H1 (cell line): ENCODE data around the gene GPRIN3. TPM values are rescaled to one million over a fixed set of nuclear protein-coding genes. Genes with fewer than 3 reads are reported as not detected.

Experiments
- CTCF ChIA-PET: fragments of 300-600 bp; sonication (Branson Sonifier 250); formaldehyde crosslinking; loops from one replicate; lab custom pipeline; 2021; ENCODE audit not compliant: partially characterized antibody; lab: Charles Lee
- POLR2A ChIA-PET: fragments of 300-600 bp; sonication (Branson Sonifier 250); formaldehyde crosslinking; loops from one replicate; lab custom pipeline; 2021; ENCODE audit warnings: inconsistent platforms; ENCODE audit not compliant: partially characterized antibody; lab: Charles Lee
- DNase-seq, 2 experiments: peaks; one replicate each; pipeline versions ENCODE4 v3.0.0 to v3.0.0-alpha.2; 2010 to 2022; ENCODE audit warnings: low spot score in 2 of 2, low read depth in 1 of 2, mixed read lengths in 1 of 2
- FAIRE-seq: peaks from 2 replicates; lab custom pipeline; 2011; peaks lifted over from hg19 to GRCh38; lab: Jason Lieb, UNC
- H2AFZ ChIP-seq: 2 replicates; pipeline ENCODE4 v1.8.1; 2012; ENCODE audit warnings: low read length, inconsistent platforms
- H2AK5ac ChIP-seq: 2 replicates; pipeline ENCODE4 v1.6.1; 2013; ENCODE audit warnings: low read depth, low read length
- H2BK120ac ChIP-seq: replicated peaks from 2 replicates; pipeline ENCODE3; 2013; ENCODE audit warnings: low read depth, low read length, inconsistent platforms
- H2BK12ac ChIP-seq: 2 replicates; pipeline ENCODE4 v1.6.1; 2013; ENCODE audit warnings: low read depth, low read length
- H2BK15ac ChIP-seq: 2 replicates; pipeline ENCODE4 v1.6.1; 2013; ENCODE audit warnings: low read length
- H2BK20ac ChIP-seq: 2 replicates; pipeline ENCODE4 v1.6.1; 2013; ENCODE audit warnings: low read length
- H2BK5ac ChIP-seq: 2 replicates; pipeline ENCODE4 v1.6.1; 2013; ENCODE audit warnings: low read depth, low read length
- H3K14ac ChIP-seq: 2 replicates; pipeline ENCODE4 v1.6.1; 2013; ENCODE audit warnings: inconsistent platforms; ENCODE audit not compliant: insufficient read length
- H3K18ac ChIP-seq: 2 replicates; pipeline ENCODE4 v1.6.1; 2013; ENCODE audit warnings: low read length; ENCODE audit errors: extremely low read depth
- H3K23ac ChIP-seq: 2 replicates; pipeline ENCODE4 v1.6.1; 2013; ENCODE audit warnings: inconsistent platforms; ENCODE audit not compliant: insufficient read length
- H3K23me2 ChIP-seq: 2 replicates; pipeline ENCODE4 v1.6.1; 2013; ENCODE audit warnings: low read depth, low read length
- H3K27ac ChIP-seq: 2 replicates; pipeline ENCODE4 v1.6.1; 2011; ENCODE audit warnings: low read depth, low read length, inconsistent platforms
- H3K27me3 ChIP-seq, 4 experiments: replicated peaks in 1 of 4; 1 replicate in 1 of 4; 2 replicates in 3 of 4; pipeline versions ENCODE4 v1.6.1 to v1.8.1; 2011 to 2013; ENCODE audit warnings: low read length in 3 of 4, mild to moderate bottlenecking in 3 of 4, inconsistent platforms in 2 of 4, mixed read lengths in 2 of 4, moderate library complexity in 1 of 4; ENCODE audit not compliant: control insufficient read depth in 3 of 4, insufficient read depth in 3 of 4; ENCODE audit errors: extremely low read depth in 1 of 4
- H3K36me3 ChIP-seq, 4 experiments: 2 replicates each; pipeline versions ENCODE4 v1.6.1 to v1.8.1; 2011 to 2013; ENCODE audit warnings: mild to moderate bottlenecking in 4 of 4, low read length in 3 of 4, moderate library complexity in 2 of 4, control low read depth in 1 of 4, inconsistent platforms in 1 of 4; ENCODE audit not compliant: insufficient read depth in 4 of 4, control insufficient read depth in 2 of 4
- H3K4ac ChIP-seq: replicated peaks from 2 replicates; pipeline ENCODE3; 2013; ENCODE audit warnings: low read length, low read depth, mixed read lengths, inconsistent platforms; ENCODE audit not compliant: insufficient read length
- H3K4me1 ChIP-seq, 4 experiments: replicated peaks in 1 of 4; 1 replicate in 1 of 4; 2 replicates in 3 of 4; pipeline versions ENCODE4 v1.6.1 to v1.8.1; 2011 to 2013; ENCODE audit warnings: low read length in 3 of 4, inconsistent platforms in 2 of 4, mixed read lengths in 1 of 4; ENCODE audit not compliant: insufficient read depth in 4 of 4, control insufficient read depth in 3 of 4
- H3K4me2 ChIP-seq, 2 experiments: 2 replicates each; pipeline versions ENCODE4 v1.6.1 to v1.8.1; 2011 to 2013; ENCODE audit warnings: low read depth in 2 of 2, low read length in 2 of 2, control low read depth in 1 of 2, inconsistent platforms in 1 of 2, mild to moderate bottlenecking in 1 of 2; ENCODE audit not compliant: insufficient read depth in 1 of 2
- H3K4me3 ChIP-seq, 4 experiments: fragments of 200-600, 300-600 bp in 1 of 4; sonication (generic), shearing (Covaris generic), sonication (Bioruptor Twin) in 1 of 4; 2 replicates each; pipeline versions ENCODE4 v1.5.1 to v1.8.1; 2011 to 2016; ENCODE audit warnings: low read length in 4 of 4, low read depth in 3 of 4, control low read depth in 2 of 4, inconsistent platforms in 2 of 4, mild to moderate bottlenecking in 2 of 4, mixed read lengths in 1 of 4, moderate library complexity in 1 of 4; ENCODE audit not compliant: insufficient read depth in 2 of 4; ENCODE audit errors: extremely low read depth in 1 of 4
- H3K56ac ChIP-seq: replicated peaks from 2 replicates; pipeline ENCODE3; 2013; ENCODE audit warnings: low read depth, mild to moderate bottlenecking, mixed read lengths, low read length, inconsistent platforms; ENCODE audit not compliant: insufficient read length
- H3K79me1 ChIP-seq: 2 replicates; pipeline ENCODE4 v1.6.1; 2013; ENCODE audit warnings: low read depth, low read length, control low read depth
- H3K79me2 ChIP-seq, 2 experiments: 2 replicates each; pipeline versions ENCODE4 v1.6.1 to v1.8.1; 2012 to 2013; ENCODE audit warnings: low read length in 2 of 2, mild to moderate bottlenecking in 2 of 2, inconsistent platforms in 1 of 2; ENCODE audit not compliant: insufficient read depth in 2 of 2, control insufficient read depth in 1 of 2
- H3K9ac ChIP-seq, 4 experiments: replicated peaks in 1 of 4; 1 replicate in 1 of 4; 2 replicates in 3 of 4; pipeline versions ENCODE4 v1.6.1 to v1.8.1; 2011 to 2013; ENCODE audit warnings: low read depth in 3 of 4, low read length in 3 of 4, control low read depth in 2 of 4, mild to moderate bottlenecking in 2 of 4, moderate library complexity in 2 of 4, inconsistent platforms in 1 of 4; ENCODE audit errors: extremely low read depth in 1 of 4
- H3K9me3 ChIP-seq, 2 experiments: 2 replicates each; pipeline versions ENCODE4 v1.6.1 to v1.8.1; 2012 to 2013; ENCODE audit warnings: mild to moderate bottlenecking in 2 of 2, moderate library complexity in 2 of 2, control low read depth in 1 of 2, inconsistent platforms in 1 of 2, low read depth in 1 of 2, low read length in 1 of 2, mixed read lengths in 1 of 2; ENCODE audit not compliant: insufficient read depth in 2 of 2
- H4K20me1 ChIP-seq, 2 experiments: replicated peaks in 1 of 2; 2 replicates each; pipeline versions ENCODE3 to v1.8.1; 2011 to 2013; ENCODE audit warnings: inconsistent platforms in 2 of 2, low read length in 2 of 2, mild to moderate bottlenecking in 1 of 2; ENCODE audit not compliant: insufficient read depth in 2 of 2, control insufficient read depth in 1 of 2
- H4K5ac ChIP-seq: 2 replicates; pipeline ENCODE4 v1.6.1; 2013; ENCODE audit warnings: low read length, low read depth, mixed read lengths, inconsistent platforms; ENCODE audit not compliant: insufficient read length
- H4K8ac ChIP-seq: 2 replicates; pipeline ENCODE4 v1.8.0; 2013; ENCODE audit warnings: mild to moderate bottlenecking, moderate library complexity, low read length, inconsistent platforms; ENCODE audit not compliant: insufficient read depth; ENCODE audit errors: extremely low read depth
- H4K91ac ChIP-seq: replicated peaks from 2 replicates; pipeline ENCODE3; 2013; ENCODE audit warnings: low read length, mixed read lengths, inconsistent platforms; ENCODE audit not compliant: insufficient read length
- CBX8 ChIP-seq: fragments of 300-800, 300-1000 bp; sonication (generic); IDR thresholded peaks from 2 replicates; pipeline ENCODE4 v1.7.1; 2016; ENCODE audit warnings: low read depth, low read length, borderline replicate concordance
- POU5F1 ChIP-seq: IDR thresholded peaks from 2 replicates; pipeline ENCODE4 v1.6.1; 2011; ENCODE audit warnings: low read depth, mild to moderate bottlenecking, low read length, moderate library complexity
- SRF ChIP-seq: IDR thresholded peaks from 2 replicates; pipeline ENCODE4 v1.6.1; 2011; ENCODE audit warnings: mild to moderate bottlenecking, low read depth, low read length, moderate library complexity
- YY1 ChIP-seq: IDR thresholded peaks from 2 replicates; pipeline ENCODE4 v1.6.1; 2011; ENCODE audit warnings: low read depth, mild to moderate bottlenecking, low read length
- WGBS, 2 experiments: shearing (Covaris generic) in 1 of 2; methylation state at CpG; one replicate each; pipeline versions ENCODE4 v1.1.6 to v1.1.7; 2013 to 2015; ENCODE audit warnings: low lambda C conversion rate in 2 of 2, mixed read lengths in 2 of 2, inconsistent platforms in 1 of 2, low coverage in 1 of 2, missing lambda C conversion rate in 1 of 2; ENCODE audit not compliant: insufficient replicate concordance in 2 of 2, insufficient coverage in 1 of 2, insufficient read length in 1 of 2; ENCODE audit errors: extremely low coverage in 1 of 2, missing lambda C conversion rate in 1 of 2; 5-methylcytosine and 5-hydroxymethylcytosine counted together
- polyA plus RNA-seq, 7 experiments: library from polyadenylated mRNA; depleted of rRNA in 3 of 7; stranded (reverse) in 5 of 7; unstranded in 2 of 7; fragments of >200 nt in 5 of 7; fragments of 200-250 nt in 2 of 7; gene quantifications; 1 replicate in 5 of 7; 2 replicates in 1 of 7; 4 replicates in 1 of 7; pipeline versions ENCODE4 v1.2.1 to v1.2.3, GENCODE V29; 2011 to 2013; ENCODE audit warnings: missing spikeins in 2 of 7, mixed read lengths in 2 of 7
- total RNA-seq: library from RNA; stranded (reverse); fragmentation: NEBNext Ultra II Directional; extraction: Animal tissue kit (Norgen Biotek cat#: 25700); gene quantifications from 2 replicates; pipeline ENCODE4 v1.2.1, GENCODE V29; 2021

GPRIN3 gene
- total and polyA plus RNA-seq, 2 of the 8 experiments (the other 6 are each of a cell fraction or from before 2014, with no cell fraction given): 0.17 to 1.4 TPM

GRCh38 chr4:89334830-89335229, 27.2 kb upstream of the GPRIN3 start:
- H2AFZ ChIP-seq: no peak overlapping the region
- no peak overlapping the region for H2BK20ac ChIP-seq
- H4K20me1 ChIP-seq: no peaks in the 10 kb centered on the region
- no peak overlapping the region for H4K8ac ChIP-seq
- H2BK15ac ChIP-seq: no peak overlapping the region
- H3K79me2 ChIP-seq: no peaks in the 10 kb centered on the region
- H3K23ac ChIP-seq: no peak overlapping the region
- ChIA-PET POLR2A (no interaction called here), CTCF (interaction anchor here (1.3 kb wide), 1 partner anchor 17 kb away, joined by 3 read pairs; no protein-coding TSS in a partner anchor)
- no peak for TF ChIP-seq SRF
- no peak for TF ChIP-seq YY1
- no peak for TF ChIP-seq POU5F1
- TF ChIP-seq CBX8: no peak
- no peak overlapping the region for H3K4me2 ChIP-seq
- H3K4ac ChIP-seq: no peak overlapping the region
- H3K23me2 ChIP-seq: no peaks in the 10 kb centered on the region
- no peak overlapping the region for H3K14ac ChIP-seq
- H3K4me3 ChIP-seq: no peak overlapping the region
- no peak overlapping the region for H4K91ac ChIP-seq
- H2BK120ac ChIP-seq: no peak overlapping the region
- H3K36me3 ChIP-seq: no peaks in the 10 kb centered on the region
- no peak overlapping the region for H2AK5ac ChIP-seq
- no peak for DNase-seq
- no peak overlapping the region for H4K5ac ChIP-seq
- no peak overlapping the region for H3K27ac ChIP-seq
- H3K9me3 ChIP-seq: no peaks in the 10 kb centered on the region
- no peaks in the 10 kb centered on the region for H3K79me1 ChIP-seq
- 72% methylated on average over 4 of the region's 4 CpGs; no CpG with 5 or more reads in 1 of the 2 experiments for WGBS, 2 experiments
- no peak overlapping the region for H3K18ac ChIP-seq
- H3K4me1 ChIP-seq: no peaks in the 10 kb centered on the region
- H2BK5ac ChIP-seq: no peak overlapping the region
- H3K27me3 ChIP-seq: no peaks in the 10 kb centered on the region
- FAIRE-seq: no peak
- no peak overlapping the region for H3K9ac ChIP-seq
- H3K56ac ChIP-seq: no peak overlapping the region
- no peak overlapping the region for H2BK12ac ChIP-seq
